Smooth muscle cell of bladder (primary cell): Measurements from ENCODE around the gene ZFYVE9. TPM values are rescaled to one million over a fixed set of nuclear protein-coding genes. Genes with fewer than 3 reads are reported as not detected.

Experiments used
- total RNA-seq: library from RNA; depleted of rRNA; stranded (reverse); fragments of >200 nt; gene quantifications from 2 replicates; pipeline ENCODE4 v1.2.3, GENCODE V29; 2014

The ZFYVE9 gene
- 28.6 and 36.7 TPM in 2 replicates for total RNA-seq

DNA sequence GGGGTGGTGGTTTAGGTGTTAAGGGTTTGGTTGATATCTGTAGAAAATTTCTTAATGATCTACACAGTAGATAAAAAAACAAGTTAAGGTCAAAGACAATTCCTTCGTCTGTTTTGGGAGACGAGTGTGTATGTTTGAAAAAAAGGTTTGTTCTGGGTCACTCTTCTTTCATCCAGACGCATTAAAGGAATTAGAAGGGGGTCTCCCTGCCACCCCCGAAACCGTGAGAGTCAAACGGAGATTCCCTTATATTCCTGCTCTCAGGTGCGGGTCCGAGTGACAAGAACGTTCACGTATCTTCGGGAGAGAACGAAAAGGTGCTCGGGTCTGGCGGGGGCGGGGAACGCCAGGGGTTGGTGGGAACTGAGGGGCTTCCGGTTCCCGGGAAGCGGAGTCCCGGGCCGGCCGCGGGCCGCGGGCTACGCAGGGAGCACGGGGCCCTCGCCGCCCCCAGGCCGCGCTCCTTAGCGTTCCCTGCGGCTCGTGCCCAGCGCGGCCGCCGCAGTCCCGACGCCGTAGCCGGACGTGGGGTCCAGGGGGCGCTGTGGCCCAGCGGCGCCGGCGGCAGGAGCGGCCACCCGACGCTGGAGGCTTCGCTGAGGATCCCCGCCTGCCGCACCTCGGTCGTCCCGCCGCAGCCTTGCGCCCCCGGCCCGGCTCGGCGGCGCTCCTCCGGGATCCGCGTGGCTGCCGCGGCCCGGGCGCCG, at the start of gene ZFYVE9:
Gene ZFYVE9, plus strand, starts transcription at position 577 of the 707 bp plus-strand sequence. CDS start 91,118 bp downstream, outside the sequence.

GRCh38 chr1:52365746-52366516, 224.0 kb downstream of the ZFYVE9 start, which contains the start of gene CC2D1B:
CC2D1B (minus strand) TSS chr1:52366205; CDS start chr1:52364620, 1,585 bp downstream.

Other genes with a start within 250 kb of the ZFYVE9 start
- gene RAB3B, start 151.4 kb upstream of the ZFYVE9 start, total RNA-seq: 5.2 and 7.0 TPM in 2 replicates
- 7.4 and 9.9 TPM in 2 replicates for gene KTI12, start 108.3 kb upstream of the ZFYVE9 start, total RNA-seq
- gene TXNDC12, start 86.9 kb upstream of the ZFYVE9 start, total RNA-seq: 39.5 and 41.0 TPM in 2 replicates
- 35.0 and 44.9 TPM in 2 replicates for gene BTF3L4, start 85.8 kb upstream of the ZFYVE9 start, total RNA-seq
- 22.5 and 28.6 TPM in 2 replicates for gene CC2D1B, start 224.1 kb downstream of the ZFYVE9 start, total RNA-seq